Measurements from ENCODE around the gene KCNH1. TPM values are rescaled to one million over a fixed set of nuclear protein-coding genes. Genes with fewer than 3 reads are reported as not detected.

KCNH1 gene
- total and polyA plus RNA-seq, 9 of the 15 experiments (the other 6 are each of a cell fraction or from before 2014, with no cell fraction given) = not detected

DNA sequence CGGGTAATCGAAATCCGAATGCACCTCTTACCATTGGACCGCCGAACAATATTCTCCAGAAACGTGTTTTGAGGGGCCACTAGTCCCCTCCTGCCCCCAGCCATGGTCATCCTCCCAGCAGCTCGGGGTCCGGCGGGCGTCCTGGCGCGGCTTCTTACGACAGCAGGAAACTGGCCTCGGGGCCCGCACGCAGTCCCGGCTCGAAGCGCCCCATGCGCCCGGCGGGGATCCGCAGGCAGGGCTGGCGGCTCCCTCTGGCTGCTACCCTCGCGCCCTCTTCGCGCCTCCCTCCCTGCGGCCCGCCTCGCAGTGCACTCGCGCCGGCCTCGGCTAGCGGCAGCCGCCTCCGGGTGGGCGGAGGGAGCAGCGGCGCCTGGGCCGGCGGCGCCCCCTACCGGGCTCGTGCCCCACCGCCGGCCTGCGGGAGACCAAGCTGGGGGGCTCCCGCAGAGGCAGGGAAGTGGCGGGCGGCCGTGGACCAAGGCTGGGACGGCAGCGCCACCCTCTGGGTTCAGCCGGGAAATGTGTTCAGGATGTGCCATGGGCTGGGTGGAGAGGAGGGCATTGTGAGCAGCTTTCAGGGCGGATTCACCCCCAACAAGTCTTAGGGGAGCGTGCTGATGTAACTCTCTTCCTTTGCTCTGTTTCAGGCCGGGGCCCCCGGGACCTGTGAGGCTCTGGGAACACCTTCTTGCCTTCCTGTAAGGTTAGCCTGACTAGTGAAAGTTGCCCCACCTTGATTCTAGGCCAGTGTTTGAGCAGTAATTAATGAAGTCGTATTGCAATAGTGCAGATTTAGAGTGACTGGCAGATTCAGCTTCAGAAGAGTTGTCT lies at the start of gene KCNH1 (continued):
- TF ChIP-seq, protein P1, sequence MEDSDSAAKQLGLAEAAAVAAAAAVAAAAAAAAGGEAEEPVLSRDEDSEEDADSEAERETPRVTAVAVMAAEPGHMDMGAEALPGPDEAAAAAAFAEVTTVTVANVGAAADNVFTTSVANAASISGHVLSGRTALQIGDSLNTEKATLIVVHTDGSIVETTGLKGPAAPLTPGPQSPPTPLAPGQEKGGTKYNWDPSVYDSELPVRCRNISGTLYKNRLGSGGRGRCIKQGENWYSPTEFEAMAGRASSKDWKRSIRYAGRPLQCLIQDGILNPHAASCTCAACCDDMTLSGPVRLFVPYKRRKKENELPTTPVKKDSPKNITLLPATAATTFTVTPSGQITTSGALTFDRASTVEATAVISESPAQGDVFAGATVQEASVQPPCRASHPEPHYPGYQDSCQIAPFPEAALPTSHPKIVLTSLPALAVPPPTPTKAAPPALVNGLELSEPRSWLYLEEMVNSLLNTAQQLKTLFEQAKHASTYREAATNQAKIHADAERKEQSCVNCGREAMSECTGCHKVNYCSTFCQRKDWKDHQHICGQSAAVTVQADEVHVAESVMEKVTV (CRISPR knock-in tag; IDR thresholded peaks at IDR 0.05) = peak; percentile 91
- TF ChIP-seq NR3C1 (CRISPR knock-in tag; IDR thresholded peaks at IDR 0.05) = peak; percentile 75; the same call in 1 of the 2 replicates
- 0 out of 2 replicates have a peak, but pooled peaks have one; percentile 46 for TF ChIP-seq ZC3H11A (IDR thresholded peaks at IDR 0.05; ENCODE audit: low read depth, low read length)
- TF ChIP-seq TARDBP (IDR thresholded peaks at IDR 0.05) = peak; percentile 68
- TF ChIP-seq CBX3 (IDR thresholded peaks at IDR 0.05; ENCODE audit: borderline replicate concordance in 1 of 2, low read length in 2 of 2) = peak in 1 of 2 experiments; percentile 85; a peak in 1 of 3 replicates
- TF ChIP-seq SAFB2 (IDR thresholded peaks at IDR 0.05; ENCODE audit: borderline replicate concordance, low read depth, low read length, severe bottlenecking) = no peak
- peak; percentile 74 for TF ChIP-seq SOX6 (IDR thresholded peaks at IDR 0.05)
- TF ChIP-seq, protein P2, sequence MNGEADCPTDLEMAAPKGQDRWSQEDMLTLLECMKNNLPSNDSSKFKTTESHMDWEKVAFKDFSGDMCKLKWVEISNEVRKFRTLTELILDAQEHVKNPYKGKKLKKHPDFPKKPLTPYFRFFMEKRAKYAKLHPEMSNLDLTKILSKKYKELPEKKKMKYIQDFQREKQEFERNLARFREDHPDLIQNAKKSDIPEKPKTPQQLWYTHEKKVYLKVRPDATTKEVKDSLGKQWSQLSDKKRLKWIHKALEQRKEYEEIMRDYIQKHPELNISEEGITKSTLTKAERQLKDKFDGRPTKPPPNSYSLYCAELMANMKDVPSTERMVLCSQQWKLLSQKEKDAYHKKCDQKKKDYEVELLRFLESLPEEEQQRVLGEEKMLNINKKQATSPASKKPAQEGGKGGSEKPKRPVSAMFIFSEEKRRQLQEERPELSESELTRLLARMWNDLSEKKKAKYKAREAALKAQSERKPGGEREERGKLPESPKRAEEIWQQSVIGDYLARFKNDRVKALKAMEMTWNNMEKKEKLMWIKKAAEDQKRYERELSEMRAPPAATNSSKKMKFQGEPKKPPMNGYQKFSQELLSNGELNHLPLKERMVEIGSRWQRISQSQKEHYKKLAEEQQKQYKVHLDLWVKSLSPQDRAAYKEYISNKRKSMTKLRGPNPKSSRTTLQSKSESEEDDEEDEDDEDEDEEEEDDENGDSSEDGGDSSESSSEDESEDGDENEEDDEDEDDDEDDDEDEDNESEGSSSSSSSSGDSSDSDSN (IDR thresholded peaks at IDR 0.05; ENCODE audit: borderline replicate concordance in 1 of 2, low read depth in 2 of 2, low read length in 2 of 2) = peak; percentile 87 to 88; a peak in 3 of 4 replicates
- peak; percentile 28 for TF ChIP-seq HNRNPLL (IDR thresholded peaks at IDR 0.05; ENCODE audit: low read depth, low read length, poor library complexity, severe bottlenecking)
- TF ChIP-seq, protein P3, sequence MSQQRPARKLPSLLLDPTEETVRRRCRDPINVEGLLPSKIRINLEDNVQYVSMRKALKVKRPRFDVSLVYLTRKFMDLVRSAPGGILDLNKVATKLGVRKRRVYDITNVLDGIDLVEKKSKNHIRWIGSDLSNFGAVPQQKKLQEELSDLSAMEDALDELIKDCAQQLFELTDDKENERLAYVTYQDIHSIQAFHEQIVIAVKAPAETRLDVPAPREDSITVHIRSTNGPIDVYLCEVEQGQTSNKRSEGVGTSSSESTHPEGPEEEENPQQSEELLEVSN (IDR thresholded peaks at IDR 0.05; ENCODE audit: borderline replicate concordance in 1 of 2, extremely low read depth in 1 of 2, insufficient read depth in 1 of 2, insufficient read length in 1 of 2, low read depth in 1 of 2, low read length in 1 of 2, poor library complexity in 1 of 2, severe bottlenecking in 1 of 2) = peak; percentile 94 to 99
- peak; percentile 95 to 96 for TF ChIP-seq MAZ (CRISPR knock-in tag; conservative IDR thresholded peaks at IDR 0.05 in 1 of 2, IDR thresholded peaks at IDR 0.05 in 1 of 2)
- no peak for TF ChIP-seq NR4A1 (CRISPR knock-in tag; IDR thresholded peaks at IDR 0.05)
- peak; percentile 66; the same call in 1 of the 2 replicates for TF ChIP-seq NR4A1 (tag; IDR thresholded peaks at IDR 0.05)
- peak; percentile 27; the same call in 1 of the 2 replicates for TF ChIP-seq CREM (IDR thresholded peaks at IDR 0.05; ENCODE audit: low read depth)
- peak; percentile 89 for TF ChIP-seq CCNT2 (IDR thresholded peaks at IDR 0.05; ENCODE audit: borderline replicate concordance, extremely low read depth, insufficient read length, low read depth, low read length)
- TF ChIP-seq, protein P4, sequence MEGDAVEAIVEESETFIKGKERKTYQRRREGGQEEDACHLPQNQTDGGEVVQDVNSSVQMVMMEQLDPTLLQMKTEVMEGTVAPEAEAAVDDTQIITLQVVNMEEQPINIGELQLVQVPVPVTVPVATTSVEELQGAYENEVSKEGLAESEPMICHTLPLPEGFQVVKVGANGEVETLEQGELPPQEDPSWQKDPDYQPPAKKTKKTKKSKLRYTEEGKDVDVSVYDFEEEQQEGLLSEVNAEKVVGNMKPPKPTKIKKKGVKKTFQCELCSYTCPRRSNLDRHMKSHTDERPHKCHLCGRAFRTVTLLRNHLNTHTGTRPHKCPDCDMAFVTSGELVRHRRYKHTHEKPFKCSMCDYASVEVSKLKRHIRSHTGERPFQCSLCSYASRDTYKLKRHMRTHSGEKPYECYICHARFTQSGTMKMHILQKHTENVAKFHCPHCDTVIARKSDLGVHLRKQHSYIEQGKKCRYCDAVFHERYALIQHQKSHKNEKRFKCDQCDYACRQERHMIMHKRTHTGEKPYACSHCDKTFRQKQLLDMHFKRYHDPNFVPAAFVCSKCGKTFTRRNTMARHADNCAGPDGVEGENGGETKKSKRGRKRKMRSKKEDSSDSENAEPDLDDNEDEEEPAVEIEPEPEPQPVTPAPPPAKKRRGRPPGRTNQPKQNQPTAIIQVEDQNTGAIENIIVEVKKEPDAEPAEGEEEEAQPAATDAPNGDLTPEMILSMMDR (IDR thresholded peaks at IDR 0.05 in 2 of 3, conservative IDR thresholded peaks at IDR 0.05 in 1 of 3; ENCODE audit: insufficient read depth in 2 of 3, low read depth in 1 of 3, low read length in 3 of 3) = peak; percentile 96 to 98 (median 97)
